GM21786 (cell line): ENCODE data around the gene CYP4F22.
"Not testable (repeated sequence)": the region's sequence is repeated elsewhere in the genome, so short reads cannot be mapped to it uniquely, and the experiment has no call there.

Experiments
- ATAC-seq: cut with Tn5 transposase; IDR thresholded peaks from one replicate; pipeline ENCODE4 v1.9.1; 2021; ENCODE audit not compliant: unreplicated experiment

Gene CYP4F22

DNA sequence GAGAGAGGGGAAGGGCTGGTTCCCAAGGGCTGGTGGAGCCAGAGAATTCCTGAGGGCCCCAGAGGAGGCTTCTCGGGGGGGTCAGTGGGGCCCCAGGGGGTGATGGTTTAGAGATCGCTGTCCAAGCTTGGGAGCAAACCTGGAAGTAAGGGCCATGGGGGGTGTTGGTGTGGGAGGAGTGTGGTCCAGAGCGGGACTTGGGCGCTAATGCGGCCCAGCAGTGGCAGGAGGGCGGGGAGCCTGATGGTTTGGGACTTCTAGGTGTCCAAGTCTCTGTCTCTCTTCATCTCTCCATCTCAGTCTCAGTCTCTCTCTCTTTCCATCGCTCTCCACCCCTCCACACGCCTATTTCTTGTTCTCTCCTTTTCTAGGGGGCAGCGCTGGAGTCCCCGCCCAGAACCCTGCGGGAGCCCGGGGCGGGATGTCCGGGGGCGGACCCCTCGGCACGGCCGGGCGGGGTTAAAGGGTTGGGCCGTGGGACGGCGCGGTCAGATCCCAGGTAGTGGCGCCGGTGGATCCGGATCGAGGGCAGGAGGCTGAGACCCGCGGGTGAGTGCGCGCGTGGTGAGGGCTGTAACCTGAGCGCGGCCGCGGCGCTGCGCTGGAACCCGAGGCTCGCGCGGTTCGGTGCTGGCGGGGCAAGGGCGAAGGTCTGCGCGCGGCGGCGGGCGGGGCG, at the start of gene CYP4F22:
Gene CYP4F22 (plus strand): TSS at position 491 of the 676 bp plus-strand sequence. CDS start 16,812 bp downstream, outside the sequence.
- ATAC-seq = no peak

DNA sequence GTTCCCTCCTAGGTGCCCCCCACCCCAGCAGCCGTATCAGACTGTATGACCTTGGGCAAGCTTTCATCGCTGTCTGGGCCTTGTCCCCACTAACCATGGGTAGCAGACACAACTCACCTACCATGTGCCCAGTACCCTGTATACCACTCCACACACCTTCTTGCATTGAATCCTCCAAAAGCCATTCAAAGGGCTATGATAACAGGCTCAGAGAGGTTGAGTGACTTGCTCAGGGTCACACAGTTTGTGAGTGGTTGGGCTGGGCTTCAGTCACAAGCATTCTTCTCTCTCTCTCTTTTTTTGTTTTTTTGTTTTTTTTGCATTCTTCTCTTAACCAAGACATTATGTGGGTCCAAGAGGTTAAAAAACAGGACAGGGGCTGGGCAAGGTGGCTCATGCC, 46.6 kb upstream of the CYP4F22 start:
- no peak for ATAC-seq

DNA sequence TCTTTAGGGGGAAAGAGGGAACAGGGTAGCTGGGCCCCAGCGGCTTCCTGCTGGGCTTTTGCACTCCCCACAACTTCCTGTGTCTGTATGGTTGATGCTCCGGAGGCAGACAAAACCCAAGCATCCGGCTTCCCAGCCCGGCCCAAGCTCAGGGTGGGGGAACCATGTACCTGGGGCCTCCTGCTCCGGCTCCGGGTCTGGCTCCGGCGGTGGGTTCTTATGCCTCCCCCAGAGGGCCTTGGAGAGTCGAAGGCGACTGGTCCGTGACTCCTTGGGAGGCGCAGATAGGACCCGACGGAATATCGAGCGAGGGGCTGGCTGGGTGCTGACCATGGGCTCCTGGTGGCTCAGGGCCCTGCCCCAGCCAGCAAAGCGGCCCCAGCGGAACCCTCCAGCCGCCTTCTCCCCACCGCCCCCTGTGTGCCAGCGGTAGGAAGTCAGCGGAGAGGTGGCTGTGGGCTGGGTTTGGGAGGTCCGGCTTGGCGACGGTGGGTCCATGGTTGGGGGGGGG, 44.4 kb upstream of the CYP4F22 start:
- ATAC-seq = no peak

DNA sequence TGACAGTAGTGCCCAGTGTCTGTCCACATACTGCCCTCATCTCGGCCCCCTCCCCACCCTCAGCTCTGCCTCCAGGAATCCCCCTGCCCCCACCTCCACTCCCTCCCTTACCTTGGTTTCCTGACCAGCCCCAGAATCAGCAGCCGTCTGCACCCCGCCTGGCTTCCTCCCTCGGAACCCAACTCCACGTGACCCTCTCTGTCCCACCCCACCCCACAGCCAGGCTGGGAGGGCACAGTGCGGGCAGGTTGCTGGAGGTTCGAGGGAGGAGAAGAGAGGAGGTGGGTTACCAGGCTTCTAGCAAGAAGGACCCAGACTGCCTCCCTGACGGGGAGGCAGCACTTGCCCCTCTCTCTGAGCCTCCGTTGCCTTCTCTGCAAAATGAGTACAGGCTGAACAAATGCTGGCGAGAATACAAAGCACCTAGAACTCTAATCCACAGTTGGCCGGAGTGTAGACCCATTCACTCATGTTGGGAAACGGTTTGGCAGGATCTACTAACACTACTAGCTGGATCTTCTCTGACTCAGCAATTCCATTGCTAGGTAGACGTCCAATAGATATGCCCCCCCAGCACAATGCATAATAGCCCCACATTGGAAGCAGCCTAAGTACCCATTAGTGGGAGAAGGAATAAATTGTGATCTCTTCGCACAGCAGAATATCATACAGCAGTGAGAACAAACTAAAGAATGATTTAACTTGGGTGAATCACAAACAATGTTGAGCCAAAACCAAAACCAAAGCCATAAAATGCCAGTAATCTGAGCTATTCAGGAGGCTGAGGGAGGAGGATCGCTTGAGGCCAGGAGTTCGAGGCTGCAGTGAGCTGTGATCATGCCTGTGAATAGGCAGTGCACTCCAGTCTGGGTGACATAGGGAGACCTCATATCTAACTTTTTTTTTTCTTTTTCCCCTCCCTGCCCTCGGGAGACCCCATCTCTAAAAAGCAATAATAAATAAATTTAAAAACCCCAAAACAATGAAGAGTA, 43.6 kb upstream of the CYP4F22 start, which contains the start of gene RASAL3:
Gene RASAL3 (minus strand): TSS at position 151 of the 992 bp plus-strand sequence. CDS start 186 bp downstream, outside the sequence.
- no peak for ATAC-seq

DNA sequence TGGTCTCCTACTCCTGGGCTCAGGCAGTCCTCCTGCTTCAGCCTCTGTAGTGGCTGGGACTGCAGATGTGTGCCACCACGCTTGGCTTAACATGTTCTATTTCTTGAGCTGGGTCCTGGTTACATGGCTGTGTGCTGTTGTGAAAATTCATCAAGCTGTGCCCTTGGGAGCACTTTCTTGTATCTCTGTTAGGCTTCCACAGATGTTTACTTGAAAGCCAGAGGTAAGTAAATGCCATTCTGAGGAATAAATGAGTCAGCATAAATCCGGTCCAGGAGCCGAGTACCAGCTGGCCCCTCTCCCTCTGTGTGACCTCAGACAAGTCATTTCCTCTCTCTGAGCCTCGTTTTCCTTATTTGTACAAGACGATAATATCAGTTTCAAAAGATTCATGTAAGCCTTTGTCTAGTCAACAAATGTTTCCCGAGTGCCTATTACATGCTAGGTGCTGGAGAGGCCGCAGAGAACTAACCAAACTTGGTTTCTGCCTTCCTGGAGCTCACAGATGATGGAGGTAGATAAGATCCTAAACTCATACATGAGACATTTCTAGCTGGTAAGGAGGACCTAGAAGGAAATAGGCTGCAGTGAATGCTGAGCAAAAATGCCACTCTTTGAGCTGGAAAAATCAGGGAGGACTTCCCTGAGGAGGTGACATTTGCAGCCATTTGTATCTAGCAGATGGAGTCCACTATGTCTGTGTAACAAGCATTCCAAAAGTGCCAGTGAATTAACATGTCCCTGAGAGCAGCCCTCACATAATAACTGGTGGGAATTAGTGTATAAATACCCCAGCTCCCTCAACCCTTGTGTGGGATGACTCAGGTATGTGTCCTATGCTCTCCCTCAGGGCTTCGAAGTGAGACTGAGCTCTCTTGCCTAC, 41.2 kb upstream of the CYP4F22 start:
- peak; percentile 65 for ATAC-seq

DNA sequence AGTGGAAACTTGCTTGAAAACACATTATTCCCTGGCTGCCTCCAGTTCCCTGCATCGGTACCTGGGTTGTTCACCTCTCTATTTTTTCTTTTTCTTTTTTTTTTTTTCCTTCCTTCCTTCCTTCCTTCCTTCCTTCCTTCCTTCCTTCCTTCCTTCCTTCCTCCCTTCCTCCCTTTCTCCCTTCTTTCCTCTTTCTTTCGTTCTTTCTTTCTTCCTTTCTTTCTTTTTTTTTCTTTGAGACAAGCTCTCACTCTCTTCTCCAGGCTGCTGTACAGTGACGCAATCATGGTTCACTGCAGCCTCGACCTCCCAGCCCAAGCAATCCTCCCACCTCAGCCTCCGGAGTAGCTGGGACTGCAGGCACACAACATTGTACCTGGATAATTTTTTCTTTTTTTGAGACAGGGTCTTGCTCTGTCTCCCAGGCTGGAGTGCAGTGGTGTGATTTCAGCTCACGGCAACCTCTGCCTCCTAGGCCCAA, 40.6 kb upstream of the CYP4F22 start:
- ATAC-seq = no peak

DNA sequence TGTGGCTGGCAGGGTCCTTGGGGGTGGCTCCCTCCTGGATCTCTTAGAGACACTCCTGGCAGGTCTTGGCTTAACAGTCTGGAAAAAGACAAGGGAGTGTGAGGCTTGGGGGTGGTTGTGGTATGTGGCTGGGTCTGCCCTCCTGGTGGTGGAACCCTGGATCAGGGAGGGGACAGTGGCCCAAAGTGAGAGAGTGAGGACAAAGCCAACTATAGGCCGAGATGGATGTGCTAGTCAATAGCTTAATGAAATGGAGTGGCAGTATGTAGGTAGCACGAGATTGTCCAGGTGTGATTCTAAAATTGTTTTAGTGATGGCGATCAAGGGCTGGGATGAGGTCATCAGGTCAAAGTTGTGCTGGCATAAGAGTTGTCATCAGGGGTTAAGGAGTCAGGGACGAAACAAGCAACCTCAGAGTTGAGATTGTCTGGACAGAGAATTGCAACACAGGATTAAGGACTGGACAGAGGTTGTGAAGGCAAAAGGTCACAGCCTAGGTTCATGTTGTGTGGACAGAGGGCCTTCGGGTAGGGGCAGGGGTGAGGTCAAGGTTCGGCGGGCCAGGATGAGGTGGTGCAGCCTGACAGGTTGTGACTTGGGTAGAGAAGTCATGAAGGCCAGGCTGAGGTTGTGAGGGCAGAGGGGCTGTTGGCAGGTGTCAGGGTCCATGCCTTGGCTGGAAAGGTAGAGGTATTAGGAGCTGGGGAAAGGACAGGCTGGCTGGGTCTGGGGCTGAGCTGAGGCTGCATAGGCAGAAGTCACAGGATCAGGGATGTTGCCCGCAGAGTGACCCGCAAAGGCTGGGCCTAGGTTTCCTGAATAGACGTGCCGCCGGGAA, 39.4 kb upstream of the CYP4F22 start:
- ATAC-seq = no peak

DNA sequence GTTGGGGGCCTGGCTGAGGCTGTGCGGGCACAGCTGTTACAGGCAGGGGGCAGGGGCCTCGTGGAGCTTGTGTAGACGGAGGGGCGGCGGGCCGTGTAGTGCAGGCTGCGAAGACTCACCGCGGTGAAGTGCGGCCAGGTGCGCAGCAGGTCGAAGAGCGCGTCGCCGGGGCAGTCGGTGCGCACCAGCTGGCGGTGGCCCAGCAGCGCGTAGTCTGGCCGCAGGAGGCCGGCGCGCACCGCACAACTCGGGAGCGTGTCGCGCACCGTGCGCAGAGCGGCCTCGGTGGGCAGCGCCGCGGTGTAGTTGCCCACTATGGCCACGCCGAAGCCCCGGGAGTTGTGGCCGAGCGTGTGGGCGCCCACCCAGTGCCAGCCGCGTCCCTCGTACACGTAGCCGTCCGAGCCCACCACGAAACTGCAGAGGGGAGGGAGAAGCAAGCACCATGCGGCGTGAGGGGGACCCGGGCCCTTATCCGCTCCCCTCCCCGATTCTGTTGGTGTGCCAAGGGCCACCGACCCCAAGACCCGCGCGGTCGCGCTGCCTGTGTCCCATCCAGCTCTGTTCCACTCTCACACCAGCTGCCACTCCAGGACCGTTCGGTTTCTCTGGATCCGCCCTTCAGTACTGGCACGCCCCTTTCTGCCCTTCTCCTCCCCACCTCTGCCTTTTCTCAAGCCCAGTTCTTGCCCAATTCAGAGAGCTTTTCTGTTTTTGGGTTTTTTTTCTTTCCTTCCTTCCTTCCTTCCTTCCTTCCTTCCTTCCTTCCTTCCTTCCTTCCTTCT, 38.6 kb upstream of the CYP4F22 start:
- ATAC-seq = no peak

DNA sequence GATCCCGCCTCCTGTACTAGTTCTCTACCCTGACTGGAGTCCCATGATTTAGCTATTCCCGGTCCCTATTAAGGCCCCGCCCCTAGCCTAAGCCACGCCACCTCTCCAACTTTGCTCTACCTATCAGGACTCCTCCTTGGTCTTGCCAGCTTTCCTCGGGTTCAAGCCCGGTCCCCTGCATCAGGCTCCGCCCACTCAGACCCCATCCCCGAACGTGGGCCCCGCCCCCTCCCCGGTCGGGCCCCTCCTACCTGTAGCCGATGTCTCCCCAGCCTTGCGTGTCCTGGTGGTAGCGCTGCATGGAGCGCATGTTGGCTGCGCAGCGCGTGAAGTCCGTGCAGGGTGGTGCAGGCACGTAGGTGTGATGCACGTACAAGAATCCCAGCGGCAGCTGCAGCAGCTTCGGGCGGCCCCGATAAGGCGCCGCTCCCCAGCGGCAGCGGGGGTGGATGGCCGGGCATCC, 36.7 kb upstream of the CYP4F22 start:
- no peak for ATAC-seq

DNA sequence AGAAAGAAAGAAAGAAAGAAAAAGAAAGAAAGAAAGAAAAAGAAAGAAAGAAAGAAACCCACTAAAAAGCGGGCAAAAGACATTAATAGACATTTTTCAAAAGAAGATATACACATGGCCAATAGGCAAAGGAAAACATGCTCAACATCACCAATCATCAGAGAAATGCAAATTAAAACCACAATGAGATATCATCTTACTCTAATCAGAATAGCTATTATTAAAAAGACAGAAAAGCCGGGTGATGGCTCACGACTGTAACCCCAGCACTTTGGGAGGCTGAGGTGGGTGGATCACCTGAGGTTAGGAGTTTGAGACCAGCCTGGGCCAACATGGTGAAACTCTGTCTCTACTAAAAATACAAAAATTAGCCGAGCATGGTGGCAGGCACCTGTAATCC, 34.5 kb upstream of the CYP4F22 start:
- ATAC-seq = not testable (repeated sequence)

DNA sequence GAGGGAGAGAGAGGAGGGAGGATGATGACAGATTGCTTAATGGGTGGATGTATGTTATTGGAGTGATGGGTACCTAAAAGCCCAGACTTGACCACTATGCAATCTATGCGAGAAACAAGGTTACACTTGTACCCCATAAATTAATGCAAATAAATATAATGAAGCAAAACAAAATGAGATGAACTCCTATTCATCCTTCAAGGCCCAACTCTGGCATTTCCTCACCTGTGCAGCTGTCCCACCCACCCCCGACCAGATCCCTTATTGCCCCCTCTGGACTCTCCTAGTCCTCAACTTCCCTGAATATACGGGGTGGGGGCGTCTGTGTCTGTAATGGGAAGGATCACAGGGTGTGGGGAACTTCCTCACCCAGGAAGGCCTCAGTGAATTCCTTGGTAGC, 33.2 kb upstream of the CYP4F22 start:
- no peak for ATAC-seq

DNA sequence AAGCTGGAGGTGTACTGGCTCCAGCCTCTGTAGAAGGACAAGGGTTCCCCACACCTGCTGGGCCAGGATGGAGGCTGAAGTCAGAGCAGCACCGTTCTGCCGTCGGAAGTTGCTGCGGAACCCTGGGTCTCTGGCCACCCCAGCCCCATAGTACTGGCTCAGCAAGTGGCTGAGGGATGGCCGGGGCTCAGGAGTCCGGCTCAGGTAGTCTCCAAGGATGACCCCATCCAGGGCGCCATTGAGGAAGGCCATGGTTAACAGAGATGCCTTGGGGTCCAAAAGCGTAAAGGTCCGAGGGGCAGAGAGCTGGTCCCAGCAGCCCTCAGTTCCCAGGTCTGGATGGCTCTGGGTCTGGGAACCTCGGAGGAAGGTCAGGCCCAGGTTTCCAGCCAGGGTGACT, 32.7 kb upstream of the CYP4F22 start:
- ATAC-seq = no peak

DNA sequence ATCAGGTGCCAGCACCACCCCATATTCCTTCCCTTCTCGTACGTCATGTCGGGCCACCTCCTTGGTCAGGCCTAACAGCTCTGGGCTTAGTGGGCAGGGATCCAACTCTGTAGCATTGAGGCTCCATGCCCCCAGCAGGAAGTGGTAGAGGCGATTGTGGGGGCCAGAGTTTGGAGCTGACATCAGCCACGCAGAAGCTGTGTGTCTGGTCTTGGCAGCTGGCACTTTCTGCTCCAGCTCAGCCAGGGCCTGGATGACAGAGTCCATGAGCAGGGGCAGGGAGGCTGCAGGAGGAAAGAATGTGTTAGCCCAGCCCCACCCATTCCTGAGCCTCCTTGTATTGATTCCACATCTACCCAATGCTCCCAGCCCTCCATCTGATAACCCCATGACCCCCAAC, 32.0 kb upstream of the CYP4F22 start:
- no peak for ATAC-seq

DNA sequence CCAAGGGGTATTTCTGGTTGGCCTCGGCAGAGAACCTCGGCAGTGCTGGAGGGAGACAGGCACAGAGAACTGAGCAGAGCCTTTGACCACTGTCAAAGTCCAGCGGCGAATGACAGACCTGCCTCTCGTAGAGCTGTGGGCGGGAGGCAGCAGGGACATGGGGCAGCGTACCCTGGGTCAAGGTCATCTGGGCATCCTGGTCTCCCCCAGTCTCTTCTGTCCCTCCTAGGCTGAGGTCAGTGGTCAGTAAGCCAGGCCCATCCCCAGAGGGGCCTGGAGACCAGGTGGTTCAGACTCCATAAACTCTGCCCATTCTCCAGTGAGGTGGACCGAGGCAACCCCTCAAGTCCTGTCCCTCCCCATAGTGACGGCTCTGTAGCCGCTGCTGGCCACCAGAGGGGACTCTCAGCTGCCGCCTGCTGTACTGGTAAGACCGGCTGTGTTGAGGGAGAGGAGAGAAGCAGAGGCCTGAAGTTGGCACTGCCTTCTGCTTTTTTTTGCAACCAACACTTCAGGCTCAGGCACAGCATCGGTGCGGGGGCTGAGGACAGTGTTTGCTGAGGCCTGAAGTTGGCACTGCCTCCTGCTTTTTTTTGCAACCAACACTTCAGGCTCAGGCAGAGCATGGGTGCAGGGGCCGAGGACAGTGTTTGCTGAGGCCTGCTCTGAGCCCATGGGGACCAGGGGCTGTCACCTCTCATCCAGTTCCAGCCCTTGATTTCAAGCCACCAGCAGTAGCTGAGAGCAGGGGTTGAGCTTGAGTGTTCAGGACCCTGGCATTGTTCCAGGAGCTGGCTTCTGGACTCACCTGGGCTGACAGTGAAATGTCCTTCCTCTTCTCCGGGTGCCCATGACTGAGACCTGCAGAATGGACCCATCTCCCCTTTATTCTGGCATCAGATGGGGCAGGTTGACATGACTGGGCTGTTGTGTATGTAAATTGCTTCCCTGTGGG, 28.7 kb upstream of the CYP4F22 start, which contains the start of gene PGLYRP2:
Gene PGLYRP2 (minus strand): TSS at position 111 of the 955 bp plus-strand sequence. CDS start 130 bp downstream, outside the sequence.
- ATAC-seq = no peak

DNA sequence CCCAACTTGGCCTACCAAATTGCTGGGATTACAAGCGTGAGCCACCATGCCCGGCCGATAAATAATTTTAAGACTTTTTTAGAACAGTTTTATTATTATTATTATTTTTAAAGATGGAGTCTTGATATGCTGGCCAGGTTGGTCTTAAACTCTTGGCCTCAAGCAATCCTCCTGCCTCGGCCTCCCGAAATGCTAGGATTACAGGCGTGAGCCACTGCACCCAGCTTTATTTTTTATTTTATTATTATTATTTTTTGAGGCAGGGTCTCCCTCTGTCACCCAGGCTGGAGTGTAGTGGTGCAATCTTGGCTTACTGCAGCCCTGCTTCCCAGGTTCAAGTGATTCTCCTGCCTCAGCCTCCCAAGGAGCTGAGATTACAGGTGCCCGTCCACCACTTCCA, 27.3 kb upstream of the CYP4F22 start:
- not testable (repeated sequence) for ATAC-seq

DNA sequence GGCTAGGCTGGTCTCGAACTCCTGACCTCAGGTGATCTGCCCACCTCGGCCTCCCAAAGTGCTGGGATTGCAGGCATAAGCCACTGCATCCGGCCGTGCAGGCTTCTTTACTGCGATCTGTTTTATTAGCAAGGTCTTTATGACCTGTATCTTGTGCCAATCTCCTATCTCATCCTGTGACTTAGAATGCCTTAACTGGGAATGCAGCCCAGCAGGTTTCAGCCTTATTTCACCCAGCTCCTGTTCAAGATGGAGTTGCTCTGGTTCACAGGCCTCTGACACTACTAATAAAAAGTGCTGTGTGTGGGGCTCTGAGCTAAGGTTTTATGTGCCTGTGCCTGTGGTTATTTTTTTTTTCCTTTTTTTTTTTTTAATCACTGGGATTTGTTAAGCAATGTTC, 22.6 kb upstream of the CYP4F22 start:
- ATAC-seq = not testable (repeated sequence)

DNA sequence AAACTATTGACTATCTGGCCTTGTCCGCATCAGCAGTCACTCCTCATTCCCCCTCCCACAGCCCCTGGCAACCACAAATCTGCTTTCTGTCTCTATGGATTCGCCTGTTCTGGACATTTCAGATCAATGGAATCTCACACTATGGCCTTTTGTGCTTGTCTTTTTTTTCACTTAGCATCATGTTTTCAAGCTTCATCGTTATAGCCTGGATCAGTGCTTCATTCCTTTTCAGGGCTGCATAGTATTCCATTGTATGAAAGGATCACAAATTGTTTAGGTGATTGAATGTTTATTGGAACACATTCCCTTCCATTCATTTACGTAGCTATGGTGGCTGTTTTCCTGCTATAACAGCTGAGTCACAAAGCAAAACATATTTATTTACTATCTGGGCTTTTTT, 21.3 kb upstream of the CYP4F22 start:
- ATAC-seq = no peak
